HepG2 (cell line): ENCODE results near the gene GGA2.

Experiments
- CBX5 ChIP-seq: sonication (generic); formaldehyde crosslinking; IDR thresholded peaks from 2 replicates; pipeline ENCODE4 v1.4.0; 2020; ENCODE audit warnings: missing genetic modification reagents, borderline replicate concordance
- IRF9 ChIP-seq: sonication (generic); formaldehyde crosslinking; IDR thresholded peaks from 2 replicates; pipeline ENCODE4 v1.8.0; 2022; ENCODE audit warnings: missing genetic modification reagents, mild to moderate bottlenecking, borderline replicate concordance
- MAX ChIP-seq: IDR thresholded peaks from 2 replicates; pipeline ENCODE4 v1.6.1; 2012; ENCODE audit warnings: inconsistent platforms
- MED13 ChIP-seq: sonication (generic); formaldehyde crosslinking; IDR thresholded peaks from 2 replicates; pipeline ENCODE4 v1.5.0; 2020; ENCODE audit warnings: missing genetic modification reagents
- PBX3 ChIP-seq: sonication (generic); formaldehyde crosslinking; IDR thresholded peaks from 2 replicates; pipeline ENCODE4 v1.8.1; 2023; ENCODE audit warnings: missing genetic modification reagents, inconsistent platforms, borderline replicate concordance
- POLR2A ChIP-seq, 2 experiments: IDR thresholded peaks; 2 replicates each; pipeline ENCODE4 v1.6.1; 2011; ENCODE audit warnings: low read depth in 2 of 2, low read length in 2 of 2, mild to moderate bottlenecking in 1 of 2, moderate library complexity in 1 of 2; ENCODE audit not compliant: insufficient read depth in 1 of 2
- RELA ChIP-seq: sonication (generic); formaldehyde crosslinking; IDR thresholded peaks from 2 replicates; pipeline ENCODE4 v1.4.0; 2020; ENCODE audit warnings: missing genetic modification reagents
- ZBTB2 ChIP-seq: sonication (generic); formaldehyde crosslinking; IDR thresholded peaks from 2 replicates; pipeline ENCODE4 v1.8.0; 2022; ENCODE audit warnings: low read depth, missing genetic modification reagents
- ZFX ChIP-seq: sonication (generic); formaldehyde crosslinking; IDR thresholded peaks from 2 replicates; pipeline ENCODE4 v1.4.0; 2020; ENCODE audit warnings: mild to moderate bottlenecking, low read depth, missing genetic modification reagents, moderate library complexity

- TF ChIP-seq ZFX (CRISPR knock-in tag) (no peak), PBX3 (CRISPR knock-in tag) (no peak), POLR2A (IDR thresholded peaks at IDR 0.05; ENCODE audit: insufficient read depth in 1 of 2, low read depth in 2 of 2, low read length in 2 of 2) (no peak), MAX (no peak), RELA (CRISPR knock-in tag) (no peak), CBX5 (no peak), ZBTB2 (CRISPR knock-in tag) (no peak), IRF9 (CRISPR knock-in tag) (no peak), MED13 (CRISPR knock-in tag) (no peak)
Observed at GRCh38 chr16:23506606-23506994, 3.7 kb downstream of the GGA2 start.
